Measurements from ENCODE around the gene C1orf198. TPM values are rescaled to one million over a fixed set of nuclear protein-coding genes. Genes with fewer than 3 reads are reported as not detected.

The C1orf198 gene
- total and polyA plus RNA-seq, 12 donors = 26.0 to 66.0 (median 42.9) TPM

DNA sequence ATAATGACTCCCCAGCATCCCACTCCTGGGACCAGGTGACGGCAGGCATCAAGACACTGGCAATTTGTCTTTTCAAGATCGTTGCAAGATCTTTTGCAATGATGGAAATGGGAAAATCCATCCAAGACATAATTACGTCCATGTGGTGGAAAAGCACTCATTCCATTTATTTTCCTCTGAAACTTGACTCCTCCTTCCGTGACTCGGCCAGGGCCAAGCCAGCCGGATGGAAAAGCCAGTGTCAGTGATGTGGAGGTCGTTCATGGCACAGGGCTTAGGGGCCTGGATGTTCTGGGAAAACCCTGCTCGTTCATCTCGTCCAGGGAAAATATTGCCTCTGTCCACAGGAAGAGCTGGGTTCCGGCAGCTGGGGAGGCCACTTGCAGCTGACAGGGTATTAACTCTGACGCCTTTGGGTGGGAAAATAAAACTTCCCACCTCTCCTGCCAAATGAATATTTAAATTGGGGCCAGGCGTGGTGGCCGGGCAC, 46.2 kb downstream of the C1orf198 start:
- no peaks in the 10 kb centered on the region for H3K27me3 ChIP-seq
- H3K4me3 ChIP-seq = no peak overlapping the region
- TF ChIP-seq, protein P1, sequence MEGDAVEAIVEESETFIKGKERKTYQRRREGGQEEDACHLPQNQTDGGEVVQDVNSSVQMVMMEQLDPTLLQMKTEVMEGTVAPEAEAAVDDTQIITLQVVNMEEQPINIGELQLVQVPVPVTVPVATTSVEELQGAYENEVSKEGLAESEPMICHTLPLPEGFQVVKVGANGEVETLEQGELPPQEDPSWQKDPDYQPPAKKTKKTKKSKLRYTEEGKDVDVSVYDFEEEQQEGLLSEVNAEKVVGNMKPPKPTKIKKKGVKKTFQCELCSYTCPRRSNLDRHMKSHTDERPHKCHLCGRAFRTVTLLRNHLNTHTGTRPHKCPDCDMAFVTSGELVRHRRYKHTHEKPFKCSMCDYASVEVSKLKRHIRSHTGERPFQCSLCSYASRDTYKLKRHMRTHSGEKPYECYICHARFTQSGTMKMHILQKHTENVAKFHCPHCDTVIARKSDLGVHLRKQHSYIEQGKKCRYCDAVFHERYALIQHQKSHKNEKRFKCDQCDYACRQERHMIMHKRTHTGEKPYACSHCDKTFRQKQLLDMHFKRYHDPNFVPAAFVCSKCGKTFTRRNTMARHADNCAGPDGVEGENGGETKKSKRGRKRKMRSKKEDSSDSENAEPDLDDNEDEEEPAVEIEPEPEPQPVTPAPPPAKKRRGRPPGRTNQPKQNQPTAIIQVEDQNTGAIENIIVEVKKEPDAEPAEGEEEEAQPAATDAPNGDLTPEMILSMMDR (IDR thresholded peaks at IDR 0.05) = no peak
- H3K36me3 ChIP-seq = no peaks in the 10 kb centered on the region
- peak in 6 of 8 donors; percentile 2 to 50 (median 34) for ATAC-seq
- H3K4me1 ChIP-seq = peaks cover 20 to 75% (median 51%) of the 10 kb centered on the region in 9 donors
- intact Hi-C loops (cut with DNase I) = loop anchor here in 1 of 10 donors (5.0 kb wide), 1 partner anchor 45 kb away; the partner anchor contains the start of gene C1orf198
- H3K9me3 ChIP-seq = no peaks in the 10 kb centered on the region
- WGBS, 2 donors = 57 to 66% methylated on average over 13 of the region's 13 CpGs
- DNase-seq = peak; percentile 36 to 65
- H3K27ac ChIP-seq = peak overlapping the region in 6 of 10 donors; percentile 26 to 93 (median 89)

DNA sequence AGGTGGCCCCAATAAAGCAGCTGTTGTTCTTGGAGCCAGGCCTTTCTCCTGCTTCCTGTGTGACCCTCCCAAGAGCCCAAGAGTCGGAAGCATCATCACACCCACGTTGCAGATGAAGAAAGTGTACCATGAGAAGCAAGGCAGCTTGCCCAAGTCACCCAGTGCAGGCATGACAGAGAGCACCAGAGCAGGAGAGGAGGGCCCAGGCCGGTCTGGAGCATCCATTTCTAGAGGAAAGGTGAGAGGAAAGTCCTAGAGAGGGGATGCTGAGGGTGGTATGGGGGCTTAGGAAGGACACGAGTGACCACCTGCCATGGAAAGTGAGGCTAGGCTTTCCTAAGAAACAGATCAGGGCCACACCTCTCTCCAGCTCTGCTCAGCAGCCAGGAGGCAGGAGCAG, 47.0 kb downstream of the C1orf198 start:
- intact Hi-C loops (cut with DNase I) = loop anchor here in 1 of 10 donors (5.0 kb wide), 1 partner anchor 46 kb away; the partner anchor contains the start of gene C1orf198
- Histone ChIP-seq H3K9me3 (no peaks in the 10 kb centered on the region), H3K36me3 (no peaks in the 10 kb centered on the region), H3K27ac (peak overlapping the region in 4 of 10 donors; percentile 35 to 93 (median 71)), H3K4me1 (peaks cover 20 to 67% (median 45%) of the 10 kb centered on the region in 9 donors), H3K27me3 (no peaks in the 10 kb centered on the region), H3K4me3 (no peak overlapping the region)
- TF ChIP-seq, protein P1 (IDR thresholded peaks at IDR 0.05) = no peak
- 67 to 74% methylated on average over 4 of the region's 4 CpGs for WGBS, 2 donors
- ATAC-seq (no peak), DNase-seq (no peak)

GRCh38 chr1:230820568-230820967, 47.8 kb downstream of the C1orf198 start:
- peaks cover 17 to 66% (median 44%) of the 10 kb centered on the region in 9 donors for H3K4me1 ChIP-seq
- no peak overlapping the region for H3K4me3 ChIP-seq
- no peak for DNase-seq
- H3K9me3 ChIP-seq = no peaks in the 10 kb centered on the region
- no peaks in the 10 kb centered on the region for H3K27me3 ChIP-seq
- WGBS, 2 donors = 72 to 89% methylated on average over 4 of the region's 4 CpGs
- TF ChIP-seq, protein P1 (IDR thresholded peaks at IDR 0.05) = no peak
- intact Hi-C loops (cut with DNase I) = loop anchor here in 1 of 10 donors (5.0 kb wide), 1 partner anchor 47 kb away; the partner anchor contains the start of gene C1orf198
- no peak overlapping the region for H3K27ac ChIP-seq
- no peaks in the 10 kb centered on the region for H3K36me3 ChIP-seq
- ATAC-seq = peak in 1 of 8 donors; percentile 3

DNA sequence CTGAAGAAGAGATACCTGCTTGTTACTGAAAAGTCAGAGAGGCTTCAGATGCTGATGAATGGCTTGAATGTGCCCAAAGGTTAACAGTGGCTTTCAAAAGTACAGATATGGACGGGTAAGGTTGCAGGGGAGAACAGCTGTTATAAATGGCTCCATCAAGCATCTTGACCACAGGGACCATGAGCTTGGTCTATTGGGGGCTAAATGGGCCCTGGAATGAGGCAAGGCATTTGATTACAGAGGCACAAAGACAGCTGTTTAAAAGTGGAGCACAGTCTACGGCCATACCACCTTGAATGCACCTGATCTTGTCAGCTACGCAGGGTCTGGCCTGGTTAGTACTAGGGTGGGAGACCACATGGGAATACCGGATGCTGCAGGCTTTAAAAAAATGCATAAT, 48.3 kb downstream of the C1orf198 start:
- no peak for DNase-seq
- Histone ChIP-seq H3K36me3 (no peaks in the 10 kb centered on the region), H3K4me3 (no peak overlapping the region), H3K9me3 (no peaks in the 10 kb centered on the region), H3K27ac (no peak overlapping the region), H3K27me3 (no peaks in the 10 kb centered on the region), H3K4me1 (peaks cover 15 to 65% (median 39%) of the 10 kb centered on the region in 9 donors)
- TF ChIP-seq, protein P1 (IDR thresholded peaks at IDR 0.05) = no peak
- ATAC-seq = no peak
- intact Hi-C loops (cut with DNase I) = loop anchor here in 3 of 10 donors (5.0 to 10.0 kb wide), 2 partner anchors 45 to 47 kb away; partner anchors contain the start of gene C1orf198 (in 3 of the 3)
- WGBS, 2 donors = 94 to 97% methylated on average over 4 of the region's 4 CpGs
